Peyer's patch (tissue), 4 donors: ENCODE results near the gene KIAA0319L. TPM values are rescaled to one million over a fixed set of nuclear protein-coding genes. Genes with fewer than 3 reads are reported as not detected.
A peak's percentile ranks its signal among the peaks of the same experiment; 100 is the strongest.

Experiments used
- DNase-seq, 3 donors: peaks; one replicate each; pipeline ENCODE4 v3.0.0-alpha.2; 2017 to 2019
- H3K27ac ChIP-seq, 4 donors: fragments of 200-600 bp; sonication (generic); one replicate each; pipeline ENCODE4 v1.5.1; 2016 to 2019
- H3K27me3 ChIP-seq, 2 donors: fragments of 200-600 bp; sonication (generic); one replicate each; pipeline ENCODE4 v1.5.1; 2019
- H3K36me3 ChIP-seq, 3 donors: fragments of 200-600 bp; sonication (generic); one replicate each; pipeline ENCODE4 v1.5.1; 2016 to 2019
- H3K4me1 ChIP-seq, 4 donors: fragments of 200-600 bp; sonication (generic); one replicate each; pipeline ENCODE4 v1.5.1; 2016 to 2019
- H3K4me3 ChIP-seq, 4 donors: fragments of 200-600 bp; sonication (generic); 1 replicate in 3 of 4; 2 replicates in 1 of 4; pipeline ENCODE4 v1.5.1; 2016 to 2019; ENCODE audit warnings: mild to moderate bottlenecking in 1 of 4
- H3K9me3 ChIP-seq, 4 donors: fragments of 200-600 bp; sonication (generic); one replicate each; pipeline ENCODE4 v1.5.1; 2016 to 2019; ENCODE audit warnings: mild to moderate bottlenecking in 1 of 4
- CTCF ChIP-seq, 6 experiments: fragments of 450-650 bp in 4 of 6; fragments of 200-600 bp in 2 of 6; sonication (generic) in 1 of 6; IDR thresholded peaks; one replicate each; pipeline ENCODE4 v1.5.1; 2017 to 2019; ENCODE audit warnings: antibody characterized with exemption in 6 of 6, mild to moderate bottlenecking in 3 of 6, moderate library complexity in 1 of 6
- POLR2A ChIP-seq, 2 donors: fragments of 450-650 bp; IDR thresholded peaks; one replicate each; pipeline ENCODE4 v1.5.1; 2017; ENCODE audit warnings: antibody characterized with exemption in 2 of 2, mild to moderate bottlenecking in 2 of 2, moderate library complexity in 2 of 2
- total RNA-seq, 4 donors: library from RNA; depleted of rRNA; stranded (reverse); fragments of >200 nt; gene quantifications; one replicate each; pipeline ENCODE4 v1.1.0, GENCODE V29; 2016

KIAA0319L gene
- total RNA-seq, 4 donors from 2014 or later = 88.3 to 143 (median 129) TPM

GRCh38 chr1:35488336-35488735 is 68.9 kb downstream of the KIAA0319L start:
- H3K36me3 ChIP-seq = peaks cover 0 to 1% (median 0%) of the 10 kb centered on the region in 3 donors
- H3K27ac ChIP-seq = peak overlapping the region in 1 of 4 donors; percentile 7
- peaks cover 0 to 19% (median 0%) of the 10 kb centered on the region in 4 donors for H3K4me1 ChIP-seq
- H3K4me3 ChIP-seq = no peak overlapping the region
- no peaks in the 10 kb centered on the region for H3K27me3 ChIP-seq
- DNase-seq = no peak
- no peaks in the 10 kb centered on the region for H3K9me3 ChIP-seq
- TF ChIP-seq CTCF (IDR thresholded peaks at IDR 0.05) = no peak
- no peak for TF ChIP-seq POLR2A (IDR thresholded peaks at IDR 0.05)

- H3K36me3 ChIP-seq = no peaks in the 10 kb centered on the region
- H3K27me3 ChIP-seq = no peaks in the 10 kb centered on the region
- no peak for DNase-seq
- no peak overlapping the region for H3K4me3 ChIP-seq
- H3K9me3 ChIP-seq = no peaks in the 10 kb centered on the region
- H3K27ac ChIP-seq = peak overlapping the region in 1 of 4 donors; percentile 18
- no peak for TF ChIP-seq CTCF (IDR thresholded peaks at IDR 0.05)
- no peak for TF ChIP-seq POLR2A (IDR thresholded peaks at IDR 0.05)
- H3K4me1 ChIP-seq = peaks cover 0 to 19% (median 0%) of the 10 kb centered on the region in 4 donors
Measured at GRCh38 chr1:35486858-35487408, 70.3 kb downstream of the KIAA0319L start.

- TF ChIP-seq CTCF (IDR thresholded peaks at IDR 0.05) (no peak), POLR2A (IDR thresholded peaks at IDR 0.05) (no peak)
Measured at GRCh38 chr1:35481229-35481628, 76.0 kb downstream of the KIAA0319L start.

GRCh38 chr1:35477870-35478269 is 79.3 kb downstream of the KIAA0319L start:
- Histone ChIP-seq H3K27me3 (no peaks in the 10 kb centered on the region), H3K4me1 (no peaks in the 10 kb centered on the region), H3K36me3 (peaks cover 0 to 21% (median 0%) of the 10 kb centered on the region in 3 donors), H3K9me3 (no peaks in the 10 kb centered on the region), H3K4me3 (no peak overlapping the region), H3K27ac (no peak overlapping the region)
- no peak for DNase-seq
- TF ChIP-seq CTCF (IDR thresholded peaks at IDR 0.05) (no peak), POLR2A (IDR thresholded peaks at IDR 0.05) (no peak)

More at GRCh38 chr1:35481229-35481628, 76.0 kb downstream of the KIAA0319L start:
- Histone ChIP-seq H3K27ac (no peak overlapping the region), H3K4me3 (no peak overlapping the region), H3K9me3 (no peaks in the 10 kb centered on the region), H3K4me1 (no peaks in the 10 kb centered on the region), H3K27me3 (no peaks in the 10 kb centered on the region), H3K36me3 (peaks cover 0 to 13% (median 0%) of the 10 kb centered on the region in 3 donors)
- DNase-seq = no peak

- H3K4me1 ChIP-seq = no peaks in the 10 kb centered on the region
- no peak for TF ChIP-seq CTCF (IDR thresholded peaks at IDR 0.05)
- TF ChIP-seq POLR2A (IDR thresholded peaks at IDR 0.05) = no peak
- H3K9me3 ChIP-seq = no peaks in the 10 kb centered on the region
- H3K27me3 ChIP-seq = no peaks in the 10 kb centered on the region
- no peak for DNase-seq
- no peak overlapping the region for H3K4me3 ChIP-seq
- H3K36me3 ChIP-seq = peaks cover 0 to 27% (median 0%) of the 10 kb centered on the region in 3 donors
- no peak overlapping the region for H3K27ac ChIP-seq
Measured at GRCh38 chr1:35475856-35476674, 81.1 kb downstream of the KIAA0319L start.
